HG03066 (cell line): Measurements from ENCODE around the gene THSD4.
"Not testable (repeated sequence)": the region's sequence is repeated elsewhere in the genome, so short reads cannot be mapped to it uniquely, and the experiment has no call there.

ENCODE experiments used
- ATAC-seq: cut with Tn5 transposase; IDR thresholded peaks from one replicate; pipeline ENCODE4 v1.9.1; 2021; ENCODE audit warnings: low read depth; ENCODE audit not compliant: unreplicated experiment

THSD4 gene

DNA sequence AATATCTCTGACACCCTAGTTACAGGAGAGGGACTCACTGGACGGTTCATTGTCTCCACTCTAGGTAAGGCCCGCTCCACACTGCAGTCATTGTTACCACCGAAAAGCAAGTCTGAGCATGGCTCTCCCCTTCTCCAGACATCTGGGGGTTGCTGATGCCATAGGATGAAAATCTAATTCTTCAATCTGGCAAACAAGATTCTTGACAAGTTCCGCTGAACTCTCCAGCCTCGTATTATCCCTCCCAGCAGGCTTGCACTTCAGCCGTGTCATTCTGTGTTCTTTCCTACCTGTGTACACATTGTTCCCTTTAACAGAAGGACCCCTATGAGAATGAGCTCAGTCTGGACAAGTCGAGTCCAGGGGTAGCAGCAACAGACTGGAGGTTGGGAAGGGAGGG lies 542.8 kb downstream of the THSD4 start:
- ATAC-seq, result no peak

DNA sequence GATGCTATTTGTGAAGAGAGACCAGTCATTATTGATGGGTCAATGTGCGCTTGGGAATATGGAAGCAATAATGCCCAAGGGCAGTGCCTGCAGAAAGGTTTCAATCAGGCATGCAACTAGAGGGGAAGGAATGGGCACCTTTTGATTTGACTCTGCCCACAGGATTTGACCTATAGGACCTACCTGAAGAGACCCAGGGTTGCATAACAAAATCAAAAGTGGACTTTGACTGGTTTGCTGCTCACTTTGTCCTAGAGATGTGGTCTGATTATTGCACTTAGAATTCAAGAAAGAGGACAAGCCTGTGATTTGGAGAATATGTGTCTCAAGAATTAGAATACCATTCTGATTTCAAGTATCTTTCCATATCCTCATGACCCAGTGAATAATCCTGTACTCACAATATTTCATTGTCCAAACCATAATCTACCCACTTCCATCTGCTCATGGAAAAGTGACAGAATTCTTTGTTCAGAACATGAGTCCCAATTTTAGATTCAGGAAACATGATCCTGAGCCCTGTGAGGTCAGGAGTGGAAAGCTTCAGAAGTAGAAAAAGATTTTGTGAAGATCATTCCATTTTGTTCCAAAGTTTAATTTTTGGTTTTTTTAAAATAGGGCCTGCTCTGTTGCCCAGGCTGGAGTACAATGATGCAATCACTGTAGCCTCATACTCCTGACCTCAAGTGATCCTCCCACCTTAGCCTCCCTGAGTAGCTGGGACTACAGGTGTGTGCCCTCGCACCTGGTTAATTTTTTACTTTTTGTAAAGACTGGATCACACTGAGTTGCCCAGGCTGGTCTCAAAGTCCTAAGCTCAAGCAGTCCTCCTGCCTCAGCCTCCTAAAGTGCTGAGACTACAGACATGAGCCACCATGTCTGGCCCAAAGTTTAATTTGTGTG lies 543.8 kb downstream of the THSD4 start:
- no peak for ATAC-seq

DNA sequence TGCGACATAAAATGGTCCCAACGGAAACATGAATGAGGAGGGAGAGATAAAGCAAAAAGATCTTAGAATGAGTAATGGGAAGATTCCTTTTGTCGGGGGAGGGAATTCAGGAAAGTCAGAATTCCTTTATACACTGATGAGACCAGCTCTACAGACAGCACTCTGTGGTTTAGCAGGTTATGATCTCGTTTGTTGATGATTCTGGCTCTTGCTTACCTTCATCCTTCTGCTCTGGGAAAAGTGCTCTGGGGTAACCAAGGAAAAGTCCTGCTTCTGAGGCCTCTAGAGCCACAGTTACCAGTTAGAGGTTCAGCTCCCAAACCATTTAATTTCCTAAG lies 544.4 kb downstream of the THSD4 start:
- no peak for ATAC-seq

- no peak for ATAC-seq
These were observed 545.2 kb downstream of the THSD4 start for GRCh38 chr15:71660501-71660900.

- ATAC-seq, result no peak
These were observed 547.0 kb downstream of the THSD4 start for GRCh38 chr15:71662306-71662705.

DNA sequence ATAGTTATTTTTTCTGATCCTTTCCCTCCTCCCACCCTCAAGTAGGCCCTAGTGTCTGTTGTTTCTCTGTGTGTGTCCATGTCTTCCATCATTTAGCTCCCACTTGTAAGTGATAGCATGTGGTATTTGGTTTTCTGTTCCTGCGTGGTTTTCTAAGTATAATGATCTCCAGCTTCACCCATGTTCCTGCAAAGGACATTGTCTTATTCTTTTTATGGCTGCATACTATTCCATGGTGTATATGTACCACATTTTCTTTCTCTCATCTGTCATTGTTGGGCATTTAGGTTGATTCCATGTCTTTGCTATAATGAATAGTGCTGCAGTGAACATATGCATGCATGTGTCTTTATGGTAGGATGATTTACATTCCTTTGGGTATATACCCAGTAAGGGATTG lies 549.4 kb downstream of the THSD4 start:
- ATAC-seq, result no peak

- ATAC-seq, result no peak
These were observed 551.7 kb downstream of the THSD4 start for GRCh38 chr15:71666763-71667620.

GRCh38 chr15:71669688-71670087 lies 554.4 kb downstream of the THSD4 start:
- no peak for ATAC-seq

GRCh38 chr15:71670222-71670621 lies 555.0 kb downstream of the THSD4 start:
- ATAC-seq, result not testable (repeated sequence)

DNA sequence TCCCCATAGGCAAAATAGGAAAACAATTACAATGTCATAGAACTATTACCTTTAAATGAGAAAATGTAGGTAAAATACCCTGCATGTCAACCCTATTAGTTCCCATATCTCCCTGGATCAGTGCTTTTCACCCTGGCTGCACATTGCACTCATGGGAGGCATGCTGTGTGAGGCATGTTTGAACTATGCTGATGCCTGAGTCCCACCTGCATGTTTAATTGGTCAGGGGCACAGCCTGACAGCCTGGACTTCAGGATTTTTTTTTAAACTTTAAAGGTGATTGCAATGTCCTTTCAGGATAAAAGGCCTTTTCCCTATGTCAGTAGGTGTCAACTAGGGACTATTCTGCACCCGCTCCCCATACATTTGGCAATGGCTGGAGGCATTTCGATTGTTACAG lies 559.1 kb downstream of the THSD4 start:
- ATAC-seq, result no peak

DNA sequence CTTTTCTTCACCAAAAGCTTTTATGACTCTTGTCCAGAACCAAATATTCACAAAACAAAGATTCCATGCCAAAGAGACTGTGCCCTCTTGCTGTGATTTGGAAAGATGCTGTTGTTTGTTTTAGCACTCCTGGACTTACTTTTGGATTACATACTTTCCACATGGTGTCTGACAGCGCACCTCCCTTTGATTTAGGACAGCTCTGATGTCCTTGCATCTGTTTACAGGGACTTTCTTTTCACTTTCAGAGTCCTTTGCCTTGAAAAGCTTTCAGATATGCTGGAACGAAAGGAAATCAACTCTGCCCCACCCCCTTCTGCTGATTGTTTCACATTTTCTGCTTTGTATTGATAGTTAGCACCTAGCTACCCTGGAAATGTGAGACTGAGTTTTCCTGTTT lies 562.1 kb downstream of the THSD4 start:
- no peak for ATAC-seq

DNA sequence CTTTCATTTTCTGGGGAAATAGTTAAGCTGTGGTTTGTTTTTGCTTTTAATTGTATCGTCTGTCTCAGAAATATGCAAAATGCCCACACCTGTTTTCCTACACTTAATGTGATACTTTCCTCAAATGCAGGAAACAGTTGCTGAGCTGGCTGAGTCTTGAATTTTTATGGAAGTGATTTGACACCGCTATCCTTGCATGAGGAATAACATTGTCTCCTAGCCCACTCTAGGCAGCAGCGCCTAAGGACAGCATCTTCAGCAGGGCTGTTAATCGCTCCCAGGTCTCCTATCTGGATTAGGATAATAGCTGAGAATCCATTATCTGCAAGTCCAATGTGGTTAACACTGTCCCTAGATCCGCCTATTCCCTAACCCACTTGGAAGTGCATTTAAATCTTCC lies 562.5 kb downstream of the THSD4 start:
- no peak for ATAC-seq

GRCh38 chr15:71678191-71678590 lies 562.9 kb downstream of the THSD4 start:
- no peak for ATAC-seq

DNA sequence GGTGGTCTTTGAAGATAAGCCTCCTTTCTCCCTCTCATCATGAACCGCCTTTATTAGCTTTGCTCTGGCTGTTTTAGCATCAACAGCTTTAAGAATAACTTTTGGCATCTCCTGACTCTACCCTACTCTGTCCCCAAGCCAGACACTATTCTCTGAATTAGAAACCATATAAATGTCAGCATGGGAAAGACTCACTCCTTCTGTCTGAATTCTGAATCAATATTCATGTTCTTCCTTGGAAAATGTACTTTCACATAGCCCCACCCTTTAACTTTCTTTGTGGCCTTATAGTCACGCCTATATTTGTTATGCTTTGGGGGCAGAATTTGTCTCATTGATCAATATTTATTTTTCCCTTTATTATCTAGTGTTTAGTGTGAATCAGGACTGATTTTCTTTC lies 563.3 kb downstream of the THSD4 start:
- ATAC-seq, result no peak

DNA sequence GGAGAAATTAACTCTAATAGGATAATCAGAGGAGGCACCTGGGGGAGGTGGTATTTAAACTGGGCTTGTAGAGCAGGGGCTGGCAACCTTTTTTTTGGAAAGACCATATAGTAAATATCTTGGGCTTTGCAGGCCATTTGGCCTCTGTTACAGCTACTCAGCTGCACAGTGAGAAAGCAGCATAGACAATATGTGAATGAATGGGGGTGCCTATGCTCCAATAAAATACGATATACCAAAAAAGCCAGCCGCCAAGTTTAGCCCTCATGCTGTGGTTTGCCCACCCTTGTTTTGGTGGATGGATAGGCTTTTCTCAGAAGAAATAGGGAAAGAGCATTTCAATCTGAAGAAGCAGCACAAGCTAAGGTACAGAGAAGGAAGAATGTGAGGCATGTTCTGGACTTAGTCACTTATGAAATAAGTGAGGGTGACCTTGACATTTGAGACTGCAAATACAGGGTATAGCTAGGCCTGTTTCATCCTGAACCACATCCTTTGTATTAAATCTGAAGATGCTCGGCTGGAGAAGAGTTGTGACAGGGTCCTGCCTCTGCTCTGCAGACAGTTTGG lies 564.0 kb downstream of the THSD4 start:
- ATAC-seq, result no peak

GRCh38 chr15:71679793-71680353 lies 564.6 kb downstream of the THSD4 start:
- no peak for ATAC-seq

- ATAC-seq, result no peak
These were observed 566.7 kb downstream of the THSD4 start for GRCh38 chr15:71682001-71682400.

DNA sequence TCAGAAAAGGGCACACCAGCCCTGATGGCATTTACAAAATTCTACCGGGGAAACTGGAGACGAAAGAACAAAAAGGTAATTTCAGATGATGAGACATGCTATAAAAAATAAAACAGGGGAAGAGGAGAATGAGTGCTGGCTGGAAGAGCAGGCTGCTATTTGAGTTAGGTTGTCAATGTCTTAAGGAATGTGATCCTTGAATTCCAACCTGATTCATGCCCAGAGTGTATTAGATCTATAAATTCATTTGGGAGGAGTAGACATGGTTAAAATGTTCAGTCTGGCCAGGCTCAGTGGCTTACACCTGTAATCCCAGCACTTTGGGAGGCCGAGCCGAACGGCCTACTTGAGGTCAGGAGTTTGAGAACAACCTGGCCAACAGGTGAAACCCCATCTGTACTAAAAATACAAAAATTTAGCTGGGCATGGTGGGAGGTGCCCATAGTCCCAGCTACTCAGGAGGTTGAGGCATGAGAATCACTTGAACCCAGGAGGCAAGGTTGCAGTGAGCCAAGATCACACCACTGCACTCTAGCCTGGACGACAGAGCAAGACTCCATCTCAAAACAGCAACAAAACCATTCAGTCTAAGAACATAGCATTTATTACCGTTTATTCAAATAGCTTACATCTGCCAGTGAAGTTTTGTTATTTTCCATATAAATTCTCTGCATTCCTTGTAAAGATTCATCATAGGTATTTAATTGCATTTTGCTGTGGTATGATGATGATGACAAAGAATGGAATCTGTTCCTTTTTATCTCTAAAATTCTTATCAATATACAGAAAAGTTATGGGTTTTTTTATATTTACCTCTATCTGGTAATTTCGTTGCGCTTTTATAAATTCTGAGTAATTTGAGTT lies 568.4 kb downstream of the THSD4 start:
- ATAC-seq, result no peak

DNA sequence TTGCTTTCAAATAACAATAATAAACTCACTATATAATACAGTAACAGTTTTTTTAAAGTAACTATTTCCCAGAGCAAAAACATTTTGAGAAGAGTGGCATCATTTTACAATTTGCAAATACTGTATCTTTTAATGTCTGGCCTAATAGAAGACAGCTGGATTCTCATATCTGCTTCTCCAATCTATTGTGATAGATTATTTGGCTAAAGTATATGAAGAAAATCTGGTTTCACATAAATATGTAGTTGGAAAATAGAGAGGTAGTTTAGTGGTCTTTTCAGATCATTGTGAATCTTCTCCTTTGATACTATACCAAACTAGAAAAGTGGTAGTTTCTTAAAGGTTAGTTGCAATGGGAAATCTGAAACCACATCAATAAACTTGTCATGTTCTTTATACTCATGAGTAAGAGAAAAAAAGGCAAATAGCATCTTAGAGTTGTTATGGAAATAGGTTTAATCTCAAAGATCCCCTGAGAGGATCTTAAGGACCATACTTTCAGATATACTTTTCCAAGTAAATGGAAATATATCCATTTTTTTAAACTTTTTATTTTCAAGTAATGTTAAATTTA lies 570.2 kb downstream of the THSD4 start:
- no peak for ATAC-seq
